Activated T-cell treated with anti-CD3 and anti-CD28 coated beads for 1 hour (primary cell): ENCODE measurements around the gene GTF2I.
A peak's percentile ranks its signal among the peaks of the same experiment; 100 is the strongest.
"Not testable (repeated sequence)": the region's sequence is repeated elsewhere in the genome, so short reads cannot be mapped to it uniquely, and the experiment has no call there.

Experiments used
- DNase-seq: peaks from one replicate; pipeline ENCODE4 v3.0.0-alpha.2; 2020; ENCODE audit warnings: low read depth

The GTF2I gene

GRCh38 chr7:74656837-74657691, 454 bp upstream of the GTF2I start:
- DNase-seq, result peak; percentile 97

- DNase-seq, result peak; percentile 84
Measured at GRCh38 chr7:74658178-74659004, 873 bp downstream of the GTF2I start.

- not testable (repeated sequence) for DNase-seq
Measured at GRCh38 chr7:74660202-74660601, 2.7 kb downstream of the GTF2I start.

- not testable (repeated sequence) for DNase-seq
Measured at GRCh38 chr7:74661836-74662794, 4.6 kb downstream of the GTF2I start.

GRCh38 chr7:74665296-74665938, 7.9 kb downstream of the GTF2I start:
- no peak for DNase-seq

GRCh38 chr7:74667013-74667412, 9.5 kb downstream of the GTF2I start:
- not testable (repeated sequence) for DNase-seq

- DNase-seq, result not testable (repeated sequence)
Measured at GRCh38 chr7:74667520-74667919, 10.0 kb downstream of the GTF2I start.

- DNase-seq, result no peak
Measured at GRCh38 chr7:74671602-74672001, 14.1 kb downstream of the GTF2I start.

- no peak for DNase-seq
Measured at GRCh38 chr7:74672343-74672915, 14.9 kb downstream of the GTF2I start.

GRCh38 chr7:74674166-74674565, 16.6 kb downstream of the GTF2I start:
- no peak for DNase-seq

- no peak for DNase-seq
Measured at GRCh38 chr7:74682829-74683228, 25.3 kb downstream of the GTF2I start.

- DNase-seq, result no peak
Measured at GRCh38 chr7:74683799-74684198, 26.3 kb downstream of the GTF2I start.

GRCh38 chr7:74684473-74684872, 27.0 kb downstream of the GTF2I start:
- no peak for DNase-seq

- DNase-seq, result no peak
Measured at GRCh38 chr7:74684921-74685320, 27.4 kb downstream of the GTF2I start.

GRCh38 chr7:74690474-74690873, 33.0 kb downstream of the GTF2I start:
- DNase-seq, result no peak

GRCh38 chr7:74704419-74704818, 46.9 kb downstream of the GTF2I start:
- not testable (repeated sequence) for DNase-seq

GRCh38 chr7:74707238-74707637, 49.7 kb downstream of the GTF2I start:
- DNase-seq, result no peak

- no peak for DNase-seq
Measured at GRCh38 chr7:74708569-74709275, 51.2 kb downstream of the GTF2I start.

- no peak for DNase-seq
Measured at GRCh38 chr7:74709880-74710671, 52.6 kb downstream of the GTF2I start.

GRCh38 chr7:74713567-74713966, 56.0 kb downstream of the GTF2I start:
- DNase-seq, result no peak
